ENCODE measurements around the gene ASIC2. TPM values are rescaled to one million over a fixed set of nuclear protein-coding genes. Genes with fewer than 3 reads are reported as not detected.

Gene ASIC2
- total and polyA plus RNA-seq, 10 donors = not detected

GRCh38 chr17:32980230-32980629 lies 312.9 kb downstream of the ASIC2 start:
- intact Hi-C loops (cut with DNase I; ENCODE audit: low total_unique reads) = no loop called here
- Histone ChIP-seq H3K27me3 (replicated peaks in 1 of 7) (peaks cover 0 to 8% (median 0%) of the 10 kb centered on the region in 7 donors), H3K36me3 (no peaks in the 10 kb centered on the region), H3K4me1 (no peaks in the 10 kb centered on the region), H3K4me3 (no peak overlapping the region), H3K27ac (no peak overlapping the region), H3K9me3 (peaks cover 0 to 25% (median 18%) of the 10 kb centered on the region in 8 donors)
- no peak for DNase-seq
- 77 to 90% (median 82%) methylated on average over 2 of the region's 2 CpGs for WGBS, 5 donors
- TF ChIP-seq POLR2AphosphoS5 (IDR thresholded peaks at IDR 0.05) = no peak
- TF ChIP-seq CTCF (IDR thresholded peaks at IDR 0.05 in 8 of 11, conservative IDR thresholded peaks at IDR 0.05 in 3 of 11) = no peak
- TF ChIP-seq POLR2A (IDR thresholded peaks at IDR 0.05) = no peak

GRCh38 chr17:32976605-32977004 lies 316.5 kb downstream of the ASIC2 start:
- Histone ChIP-seq H3K36me3 (no peaks in the 10 kb centered on the region), H3K9me3 (peaks cover 0 to 10% (median 9%) of the 10 kb centered on the region in 8 donors), H3K4me3 (no peak overlapping the region), H3K27me3 (replicated peaks in 1 of 7) (peaks cover 0 to 8% (median 0%) of the 10 kb centered on the region in 7 donors), H3K4me1 (no peaks in the 10 kb centered on the region), H3K27ac (no peak overlapping the region)
- no peak for DNase-seq
- no peak for TF ChIP-seq CTCF (IDR thresholded peaks at IDR 0.05 in 8 of 11, conservative IDR thresholded peaks at IDR 0.05 in 3 of 11)
- TF ChIP-seq POLR2AphosphoS5 (IDR thresholded peaks at IDR 0.05) = no peak
- no peak for TF ChIP-seq POLR2A (IDR thresholded peaks at IDR 0.05)
- WGBS, 5 donors = 77 to 94% (median 85%) methylated on average over 1 of the region's 1 CpG
- intact Hi-C loops (cut with DNase I; ENCODE audit: low total_unique reads) = no loop called here

GRCh38 chr17:32976131-32976530 lies 317.0 kb downstream of the ASIC2 start:
- no peak for DNase-seq

GRCh38 chr17:32971171-32971570 lies 321.9 kb downstream of the ASIC2 start:
- WGBS, 5 donors = 22 to 54% (median 26%) methylated on average over 1 of the region's 1 CpG
- no peak for DNase-seq
- Histone ChIP-seq H3K9me3 (peaks cover 0 to 14% (median 3%) of the 10 kb centered on the region in 8 donors), H3K4me1 (no peaks in the 10 kb centered on the region), H3K36me3 (no peaks in the 10 kb centered on the region), H3K4me3 (no peak overlapping the region), H3K27me3 (replicated peaks in 1 of 7) (no peaks in the 10 kb centered on the region), H3K27ac (no peak overlapping the region)
- TF ChIP-seq POLR2AphosphoS5 (IDR thresholded peaks at IDR 0.05) (no peak), CTCF (IDR thresholded peaks at IDR 0.05 in 8 of 11, conservative IDR thresholded peaks at IDR 0.05 in 3 of 11) (no peak), POLR2A (IDR thresholded peaks at IDR 0.05) (no peak)
- intact Hi-C loops (cut with DNase I; ENCODE audit: low total_unique reads) = no loop called here

More at GRCh38 chr17:32976131-32976530, 317.0 kb downstream of the ASIC2 start:
- peaks cover 0 to 5% (median 4%) of the 10 kb centered on the region in 8 donors for H3K9me3 ChIP-seq
- no peak overlapping the region for H3K27ac ChIP-seq
- H3K27me3 ChIP-seq (replicated peaks in 1 of 7) = peaks cover 0 to 3% (median 0%) of the 10 kb centered on the region in 7 donors
- H3K4me1 ChIP-seq = no peaks in the 10 kb centered on the region
- no peak overlapping the region for H3K4me3 ChIP-seq
- intact Hi-C loops (cut with DNase I; ENCODE audit: low total_unique reads) = no loop called here
- WGBS, 5 donors = 63 to 72% (median 68%) methylated on average over 4 of the region's 4 CpGs
- TF ChIP-seq POLR2AphosphoS5 (IDR thresholded peaks at IDR 0.05) = no peak
- TF ChIP-seq CTCF (IDR thresholded peaks at IDR 0.05 in 8 of 11, conservative IDR thresholded peaks at IDR 0.05 in 3 of 11) = no peak
- no peak for TF ChIP-seq POLR2A (IDR thresholded peaks at IDR 0.05)
- H3K36me3 ChIP-seq = no peaks in the 10 kb centered on the region
